ENCODE measurements around the gene SH3BGRL3.

The SH3BGRL3 gene

DNA sequence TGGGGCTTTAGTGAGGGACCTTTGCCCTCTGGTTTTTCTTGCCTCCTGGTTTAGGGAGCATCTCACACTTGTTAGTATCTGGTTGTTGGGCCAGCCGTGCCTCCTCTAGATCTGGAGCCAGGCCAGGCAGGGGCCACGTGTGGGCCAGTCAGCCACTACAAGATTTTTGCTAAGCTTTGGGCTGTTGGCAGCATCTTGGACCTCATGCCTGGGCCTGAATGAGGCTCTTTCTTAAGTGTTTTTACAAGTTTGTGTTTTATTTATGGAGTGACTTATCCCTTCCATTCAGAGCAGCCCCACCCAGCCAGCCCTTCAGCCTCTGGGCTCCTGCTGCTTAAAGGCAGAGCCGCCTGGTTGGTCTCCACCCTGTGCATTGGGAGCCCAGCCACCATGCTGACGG is 1.6 kb upstream of the SH3BGRL3 start:
- no peak for DNase-seq

DNA sequence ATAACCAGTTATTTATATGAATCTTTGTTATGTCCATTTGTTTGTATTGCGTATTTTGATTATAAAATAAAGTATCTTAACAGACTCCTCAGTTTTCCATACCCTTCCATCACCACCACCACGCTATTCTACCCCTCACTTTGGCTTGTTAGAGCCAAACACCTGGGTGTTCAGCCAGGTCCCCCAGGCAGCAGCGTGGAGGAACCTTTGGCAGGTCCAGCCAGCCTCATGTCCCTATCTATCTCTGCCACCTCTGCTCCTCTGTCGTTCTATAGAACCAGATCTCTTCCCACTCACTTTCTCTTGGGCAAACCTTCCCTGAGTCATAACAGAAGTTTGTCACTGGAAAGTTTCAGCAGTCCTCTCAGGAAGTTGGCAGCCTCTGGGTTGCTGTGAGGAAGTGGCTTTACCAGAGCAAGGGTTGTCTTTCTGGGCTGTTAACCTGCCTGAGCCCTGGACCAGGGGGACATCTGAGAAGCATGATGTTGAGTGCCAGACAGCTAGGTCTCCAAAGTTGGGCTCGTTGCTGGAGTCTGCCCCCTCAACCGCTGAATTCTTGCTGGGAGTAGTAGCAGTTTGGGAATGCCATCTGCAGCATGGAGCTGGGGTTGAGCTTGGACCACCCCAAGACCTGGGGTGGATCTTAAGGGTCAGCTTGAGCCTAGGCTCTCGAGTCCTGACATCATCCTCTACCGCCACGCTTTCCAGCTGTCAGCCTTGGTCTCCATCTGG is 996 bp upstream of the SH3BGRL3 start:
- DNase-seq: no peak

DNA sequence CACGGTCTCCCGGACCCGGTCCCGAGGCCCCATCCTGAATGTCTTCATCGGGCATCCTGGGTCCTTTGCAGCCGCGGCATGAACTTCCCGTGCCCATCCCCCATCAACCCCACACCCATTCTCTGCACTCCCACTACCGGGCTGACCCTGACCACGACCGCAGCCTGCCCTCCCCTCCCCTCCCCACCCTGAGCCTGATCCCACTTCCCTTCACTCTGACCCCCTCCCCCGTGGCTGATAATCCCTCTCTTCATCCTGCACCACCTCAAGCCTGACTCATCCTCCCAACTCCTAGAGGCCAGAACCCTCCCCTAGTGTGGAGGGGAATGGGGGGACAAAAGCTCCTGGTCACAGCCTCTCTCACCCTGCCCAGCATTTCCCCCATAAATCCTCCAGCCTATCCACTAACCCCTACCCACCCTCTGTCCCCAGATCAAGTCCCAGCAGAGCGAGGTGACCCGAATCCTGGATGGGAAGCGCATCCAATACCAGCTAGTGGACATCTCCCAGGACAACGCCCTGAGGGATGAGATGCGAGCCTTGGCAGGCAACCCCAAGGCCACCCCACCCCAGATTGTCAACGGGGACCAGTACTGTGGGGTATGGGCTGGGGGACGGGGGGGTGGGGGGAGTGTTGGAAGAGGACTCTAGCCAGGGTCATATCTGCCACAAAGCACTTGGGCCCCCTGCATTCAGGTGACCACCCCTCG is 602 bp downstream of the SH3BGRL3 start:
- DNase-seq: no peak

DNA sequence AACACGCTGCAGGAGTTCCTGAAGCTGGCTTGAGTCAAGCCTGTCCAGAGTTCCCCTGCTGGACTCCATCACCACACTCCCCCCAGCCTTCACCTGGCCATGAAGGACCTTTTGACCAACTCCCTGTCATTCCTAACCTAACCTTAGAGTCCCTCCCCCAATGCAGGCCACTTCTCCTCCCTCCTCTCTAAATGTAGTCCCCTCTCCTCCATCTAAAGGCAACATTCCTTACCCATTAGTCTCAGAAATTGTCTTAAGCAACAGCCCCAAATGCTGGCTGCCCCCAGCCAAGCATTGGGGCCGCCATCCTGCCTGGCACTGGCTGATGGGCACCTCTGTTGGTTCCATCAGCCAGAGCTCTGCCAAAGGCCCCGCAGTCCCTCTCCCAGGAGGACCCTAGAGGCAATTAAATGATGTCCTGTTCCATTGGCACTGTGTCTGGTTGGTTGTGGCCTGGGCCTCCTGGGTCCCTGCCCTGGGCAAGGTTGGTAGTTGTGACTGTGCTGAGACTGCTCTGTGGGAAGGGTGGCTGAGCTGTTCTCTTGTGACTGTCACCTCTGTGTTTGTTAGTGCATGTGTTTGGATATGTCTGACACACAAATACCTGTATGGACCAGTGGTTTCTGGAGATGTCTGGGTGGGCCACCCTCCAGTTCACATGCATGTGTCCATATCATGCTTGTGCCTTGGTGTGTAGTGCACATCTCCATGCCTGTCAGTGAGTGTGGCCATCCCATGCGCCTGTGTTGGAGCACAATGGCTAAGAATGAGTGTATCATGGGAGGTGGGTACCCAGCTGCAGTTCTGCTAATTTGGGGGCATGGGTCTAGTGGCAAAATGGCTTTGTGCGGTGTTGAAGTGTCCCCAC is 1.4 kb downstream of the SH3BGRL3 start:
- DNase-seq: no peak

DNA sequence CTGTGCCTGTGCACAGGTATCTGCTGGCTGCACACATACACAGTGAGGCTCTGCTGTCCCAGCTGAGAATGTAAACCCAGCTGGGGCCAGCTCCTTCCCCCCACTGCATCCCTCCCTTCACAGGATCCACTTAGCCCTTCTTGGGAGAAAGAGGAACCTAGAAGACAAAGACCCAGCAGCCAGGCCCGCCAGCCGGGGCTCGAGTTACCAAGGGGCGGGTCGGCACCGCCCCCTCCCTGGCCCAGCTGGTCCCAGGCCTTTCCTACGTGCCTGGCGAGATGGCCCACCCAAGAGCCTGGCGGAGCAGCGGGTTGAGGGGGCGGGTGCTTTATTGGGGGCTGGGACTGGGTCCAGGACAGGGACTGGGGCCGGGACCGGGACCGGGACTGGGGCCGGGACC is 2.1 kb downstream of the SH3BGRL3 start:
- DNase-seq: no peak

DNA sequence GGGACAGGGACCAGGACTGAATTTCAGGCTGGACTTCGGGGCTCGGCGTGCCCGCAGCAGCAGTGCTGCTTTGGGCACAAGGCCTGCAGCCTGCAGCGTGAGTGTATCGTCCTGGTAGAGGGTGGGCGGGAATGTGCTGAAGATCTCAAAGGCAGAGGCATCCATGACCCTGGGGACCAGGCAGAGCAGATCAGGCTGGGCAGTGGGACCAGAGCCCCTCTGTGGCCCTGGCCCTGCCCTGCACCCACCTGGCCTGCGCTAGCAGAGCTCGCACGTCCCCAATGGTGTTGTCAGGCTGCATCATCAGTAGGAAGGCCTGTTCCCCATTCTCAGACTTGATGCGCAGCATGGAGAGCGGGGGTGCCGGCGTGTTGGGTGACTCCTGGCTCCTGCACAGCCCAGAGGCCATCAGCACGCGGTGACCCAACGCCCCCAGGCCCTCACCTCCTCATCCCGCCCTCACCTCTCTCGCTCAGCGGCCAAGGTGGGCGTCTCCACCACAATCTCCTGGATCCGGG is 2.6 kb downstream of the SH3BGRL3 start:
- DNase-seq: no peak

DNA sequence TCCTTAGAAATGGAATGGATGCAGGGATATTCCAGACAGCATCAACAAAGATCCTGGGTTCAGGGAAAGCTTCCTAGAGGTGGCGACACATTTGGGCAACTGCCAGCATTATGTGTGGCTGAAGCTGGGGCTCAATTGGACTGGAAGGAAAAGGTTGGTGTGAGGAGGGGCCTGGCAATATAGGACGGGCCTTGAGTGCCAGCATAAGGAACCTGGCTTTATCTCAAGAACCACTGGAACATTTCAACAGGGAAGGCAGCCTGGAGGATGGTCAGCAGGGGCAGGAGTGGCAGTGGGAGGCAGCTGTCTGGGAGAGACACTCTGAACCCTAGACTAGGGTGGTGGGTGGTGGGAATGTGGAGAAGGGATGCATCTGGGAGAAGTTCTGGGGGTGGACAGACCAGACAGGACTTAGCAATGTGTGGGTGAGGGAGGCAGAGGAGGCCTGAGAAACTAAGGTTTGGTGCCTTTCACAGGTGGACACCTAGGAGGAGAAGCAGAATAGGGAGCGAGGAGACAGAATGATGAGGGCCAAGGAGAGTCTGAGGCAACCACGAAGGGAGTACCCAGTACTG is 3.5 kb downstream of the SH3BGRL3 start:
- no peak for DNase-seq

DNA sequence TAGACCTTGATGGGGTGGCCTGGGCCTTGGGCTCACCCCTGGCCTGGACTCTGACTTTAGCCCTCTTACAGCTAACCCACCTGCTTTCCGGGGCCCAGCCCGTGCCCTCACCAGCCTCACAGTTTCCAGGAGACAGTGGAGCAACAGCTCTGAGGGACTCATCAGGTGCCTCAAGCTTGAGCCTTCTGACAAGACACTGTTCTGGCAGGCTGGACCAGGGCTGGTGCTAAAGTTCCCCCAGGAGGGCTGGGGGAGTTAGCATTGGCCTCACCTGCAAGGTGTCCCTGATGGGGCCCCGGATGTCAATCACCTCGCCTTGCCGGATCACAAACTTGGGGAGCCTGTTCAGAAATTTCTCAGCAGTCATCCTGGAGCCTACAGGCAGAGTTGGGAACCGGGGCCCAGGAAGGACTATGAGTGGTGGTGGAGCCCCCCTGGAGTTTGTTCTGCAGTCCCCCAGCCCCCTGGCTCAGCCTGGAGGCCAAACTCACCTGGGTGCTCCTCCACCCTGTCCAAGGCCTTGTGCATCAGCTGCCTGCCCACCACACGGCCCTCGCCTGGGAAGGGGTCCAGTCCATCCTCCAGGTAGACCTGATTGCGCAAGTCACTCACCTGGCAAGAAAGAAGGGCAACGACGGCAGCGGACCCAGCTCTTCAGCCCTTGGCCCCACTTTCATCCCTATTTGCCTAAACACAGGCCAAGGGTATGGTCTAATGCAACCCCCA is 4.1 kb downstream of the SH3BGRL3 start:
- DNase-seq: no peak

DNA sequence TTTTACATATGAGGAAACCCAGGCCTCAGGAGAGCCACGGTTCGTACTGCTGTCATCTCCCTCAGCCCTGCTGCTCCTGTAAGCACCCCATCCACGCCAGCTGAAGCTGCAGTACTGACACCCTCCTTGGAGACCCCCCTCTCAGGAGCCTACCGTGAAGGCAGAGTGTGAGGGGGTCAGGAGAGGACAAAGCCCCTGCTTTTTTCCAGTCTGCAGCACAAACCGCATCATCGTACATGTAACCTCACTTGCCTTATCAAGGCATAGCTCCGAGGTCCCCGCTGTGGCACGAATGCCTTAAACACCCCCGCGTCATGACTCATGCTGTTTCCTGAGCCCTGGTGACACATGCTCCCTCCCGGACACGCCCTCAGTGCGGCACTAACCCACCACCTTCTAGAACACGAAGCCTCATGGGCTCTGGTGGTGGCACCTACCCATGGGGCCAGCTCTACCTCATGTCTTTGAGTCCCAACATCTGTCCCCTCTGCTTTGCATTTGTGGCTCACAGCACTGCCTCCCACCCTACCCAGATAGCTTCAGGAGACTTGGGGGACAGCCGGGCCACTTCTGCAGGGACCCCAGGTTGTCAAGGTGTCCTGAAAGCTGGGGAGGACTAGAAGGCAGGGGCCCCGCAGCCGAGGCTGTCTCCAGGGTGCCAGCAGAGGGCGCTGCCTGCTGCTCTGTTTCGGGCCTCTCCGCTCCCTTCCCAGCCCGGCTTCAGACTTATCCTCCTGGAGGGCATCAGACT is 4.9 kb downstream of the SH3BGRL3 start:
- DNase-seq: peak; percentile 97

DNA sequence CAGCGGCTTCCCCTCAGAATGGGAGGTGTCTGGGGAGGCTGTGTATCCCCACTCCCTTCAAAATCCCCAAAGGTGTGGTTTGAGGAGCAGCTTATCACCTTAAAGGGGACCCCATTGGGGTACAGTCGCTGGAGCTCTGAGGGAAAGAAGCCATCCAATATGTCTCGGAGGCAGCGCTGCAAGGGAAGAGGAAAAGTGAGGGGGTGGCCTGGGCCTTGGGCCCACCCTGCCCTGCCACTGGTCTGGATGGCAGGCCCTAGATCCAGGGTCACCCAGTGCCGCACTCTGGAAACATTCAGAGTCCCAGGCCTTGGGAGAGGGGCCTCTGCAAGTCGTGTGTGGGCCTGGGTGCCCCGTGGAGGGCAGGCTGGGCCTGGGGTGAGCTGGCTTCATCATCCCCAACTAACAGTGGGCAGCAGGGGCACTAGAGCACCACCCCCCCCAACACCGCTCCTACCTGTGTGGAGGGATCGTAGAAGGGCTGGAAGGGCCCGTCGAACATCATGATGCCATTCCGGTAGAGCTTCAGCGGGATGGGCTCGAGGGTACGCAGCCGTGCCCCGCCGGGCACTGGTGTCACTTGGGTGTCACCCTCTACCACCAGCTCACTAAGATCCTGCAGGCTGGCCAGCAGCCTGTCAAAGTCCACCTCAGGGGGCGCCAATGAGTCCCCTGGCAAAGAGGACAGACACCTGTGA is 5.6 kb downstream of the SH3BGRL3 start:
- DNase-seq: no peak

DNA sequence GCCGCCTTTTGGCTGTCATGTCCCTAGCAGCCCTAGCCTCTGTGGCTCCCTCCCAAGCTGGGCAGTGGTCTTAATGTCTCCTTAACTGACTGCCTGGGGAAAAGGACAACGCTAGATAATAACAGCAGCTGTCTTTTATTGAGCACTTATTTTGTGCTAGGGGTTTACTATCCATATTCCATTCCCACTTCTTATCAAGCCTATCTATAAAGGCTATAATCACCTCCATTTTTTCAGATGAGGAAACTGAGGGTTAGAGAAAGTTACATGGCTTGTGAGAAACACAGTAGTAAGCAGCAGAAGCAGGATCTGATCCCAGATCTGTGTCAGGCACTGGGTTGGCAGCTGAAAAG is 6.2 kb downstream of the SH3BGRL3 start:
- DNase-seq: no peak

DNA sequence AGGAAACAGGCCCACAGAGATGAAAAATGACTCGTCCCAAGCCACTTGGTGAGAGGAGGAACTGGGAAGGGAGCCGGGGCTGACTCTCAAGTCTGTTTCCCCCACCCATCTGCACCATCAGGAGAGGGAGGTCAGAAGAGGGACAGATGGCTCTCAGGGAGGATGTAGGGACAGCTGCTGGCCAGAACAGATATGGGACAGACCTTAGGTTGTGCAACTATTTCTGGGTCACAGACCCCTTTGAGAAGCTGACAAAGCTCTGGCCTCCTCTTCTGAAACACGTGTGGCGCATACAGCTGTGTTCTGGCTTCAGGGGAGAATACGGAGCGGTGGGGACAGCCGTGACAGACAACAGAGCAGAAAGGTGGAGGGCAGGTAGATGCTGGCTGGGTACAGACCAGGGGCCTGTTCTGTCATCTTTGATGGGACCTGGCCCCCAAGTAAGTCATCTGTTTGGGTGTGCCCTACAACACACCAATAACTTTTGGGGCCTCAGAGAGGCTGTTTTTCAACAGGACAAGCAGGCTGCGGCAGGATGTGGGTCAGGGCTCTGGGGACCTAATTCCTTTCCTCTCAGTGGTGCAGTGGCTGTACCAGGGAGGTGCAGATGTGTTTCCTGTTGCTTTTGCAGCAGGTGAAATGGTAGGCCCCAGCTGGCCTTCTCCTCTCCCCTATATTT is 7.3 kb downstream of the SH3BGRL3 start:
- peak; percentile 49 for DNase-seq

DNA sequence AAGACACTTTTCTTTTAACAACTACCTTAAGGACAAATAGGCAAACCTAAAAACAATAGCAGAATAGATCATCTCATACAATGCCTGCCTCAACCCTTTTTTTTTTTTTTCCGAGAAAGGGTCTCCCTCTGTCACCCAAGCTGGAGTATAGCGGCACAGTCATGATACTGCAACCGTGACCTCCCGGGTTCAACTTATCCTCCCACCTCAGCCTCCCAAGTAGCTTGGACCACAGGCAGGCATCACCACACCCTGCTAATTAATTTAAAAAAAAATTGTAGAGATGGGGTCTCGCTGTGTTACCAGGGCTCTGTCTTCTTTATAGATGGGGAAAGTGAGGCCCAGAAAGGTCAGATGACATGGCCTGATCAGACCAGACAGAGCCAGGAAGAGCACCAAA is 7.9 kb downstream of the SH3BGRL3 start:
- DNase-seq: no peak

DNA sequence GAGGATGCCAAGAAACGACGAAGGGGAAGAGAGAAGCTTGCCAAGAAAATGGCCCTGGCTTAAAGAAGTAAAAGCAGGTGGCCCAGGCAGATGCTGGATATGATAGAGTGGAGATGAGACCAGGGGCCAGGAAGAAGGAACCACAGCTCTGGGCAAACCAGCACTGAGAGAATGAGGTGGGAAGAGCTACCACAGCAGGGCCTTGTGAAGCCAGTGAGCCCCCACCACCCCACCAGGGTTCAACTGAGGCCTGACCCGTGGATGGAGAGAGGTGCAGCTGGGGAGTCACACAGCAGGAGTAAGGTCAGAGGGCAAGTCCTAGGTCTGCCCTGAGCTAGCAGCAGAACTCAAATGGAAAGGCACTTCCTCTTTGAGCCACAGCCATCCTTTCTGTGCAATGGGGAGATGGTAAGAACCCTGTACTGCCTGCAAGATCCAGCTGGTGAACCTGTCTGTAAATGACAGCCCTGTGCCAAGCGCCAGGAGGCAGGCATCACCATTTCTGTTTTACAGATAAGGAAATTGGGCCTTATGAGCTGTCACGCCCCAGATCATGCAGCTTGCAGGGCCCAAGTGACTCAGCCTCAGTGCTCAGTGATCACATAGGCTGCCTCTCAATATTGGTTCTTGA is 8.5 kb downstream of the SH3BGRL3 start:
- DNase-seq: peak; percentile 73

DNA sequence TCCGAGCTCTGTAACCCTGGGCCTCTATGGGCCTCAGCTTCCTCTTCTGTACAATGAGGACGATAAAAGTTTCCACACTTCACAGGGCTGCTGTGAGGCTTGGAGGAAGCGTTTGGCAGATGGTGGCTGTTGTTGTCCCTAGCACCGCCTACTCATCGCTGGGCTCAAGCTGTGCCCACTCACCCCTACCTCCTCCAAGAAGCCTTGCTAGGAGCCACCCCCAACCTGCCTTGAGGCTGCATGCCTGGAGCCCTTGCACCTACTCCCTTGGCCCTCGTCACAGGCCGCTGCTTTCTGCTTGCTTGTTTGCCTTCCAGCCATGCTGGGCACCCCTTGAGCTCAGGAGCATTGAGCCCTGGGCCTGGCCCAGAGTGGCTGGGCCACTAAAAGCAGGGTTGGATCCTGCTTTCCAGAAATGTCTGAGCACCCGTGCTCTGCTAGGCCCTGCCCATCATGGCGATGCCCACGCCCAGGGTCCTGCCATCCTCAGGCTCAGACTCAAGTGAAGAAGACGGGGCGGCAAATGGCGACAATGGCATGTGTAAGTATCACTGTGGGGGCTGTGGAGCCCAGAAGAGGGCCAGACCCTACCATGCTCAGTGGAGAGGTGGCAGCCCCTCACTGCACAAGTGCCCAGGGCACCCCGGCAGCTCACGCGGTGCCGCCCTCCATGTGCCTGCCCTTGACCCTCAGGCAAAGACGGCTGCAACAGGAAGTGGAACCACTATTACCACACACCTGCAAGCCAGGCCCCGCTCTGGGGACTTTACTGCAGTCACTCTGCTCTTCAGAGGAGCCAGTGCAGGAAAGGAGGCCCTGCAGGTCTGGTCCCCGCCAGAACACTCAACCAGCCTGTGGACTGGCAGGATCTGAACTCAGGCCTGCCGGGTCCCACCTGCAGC is 9.5 kb downstream of the SH3BGRL3 start:
- DNase-seq: no peak

DNA sequence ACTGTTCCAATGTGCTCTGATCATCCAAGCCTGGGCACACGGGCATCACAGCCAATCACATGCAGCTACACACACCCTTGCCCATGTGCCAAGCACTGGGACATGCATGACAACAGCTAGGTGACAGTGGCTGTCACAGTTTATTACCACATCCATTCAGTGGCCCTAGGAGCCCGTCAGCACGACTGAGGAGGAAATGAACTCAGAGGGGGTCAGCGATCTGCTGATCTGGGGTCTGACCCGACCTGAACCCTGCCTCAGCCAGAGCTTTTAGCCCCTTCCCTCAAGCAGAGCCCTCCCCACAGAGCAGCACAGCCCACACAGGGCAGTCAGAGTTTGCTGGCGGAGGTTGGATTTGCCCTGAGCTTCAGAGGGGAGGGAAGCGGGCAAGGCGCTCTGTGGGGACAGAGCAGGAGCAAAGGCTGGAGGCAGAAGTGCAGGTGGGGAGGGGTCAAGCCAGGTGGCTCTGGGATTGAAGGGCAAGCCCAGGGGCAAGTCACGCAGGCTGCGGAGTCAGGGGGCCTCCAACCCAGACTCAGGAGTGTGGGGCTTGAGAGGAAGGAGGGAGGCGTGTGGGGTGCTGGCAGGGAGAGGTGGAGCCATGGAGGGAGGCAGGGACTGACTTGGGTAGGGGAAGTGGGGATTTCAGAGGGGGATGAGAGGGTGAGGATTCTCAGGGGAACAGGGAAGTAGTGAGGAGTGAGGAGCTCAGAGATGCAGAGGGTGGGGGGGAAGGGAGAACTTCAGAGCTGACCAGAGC is 10.4 kb downstream of the SH3BGRL3 start:
- DNase-seq: no peak

DNA sequence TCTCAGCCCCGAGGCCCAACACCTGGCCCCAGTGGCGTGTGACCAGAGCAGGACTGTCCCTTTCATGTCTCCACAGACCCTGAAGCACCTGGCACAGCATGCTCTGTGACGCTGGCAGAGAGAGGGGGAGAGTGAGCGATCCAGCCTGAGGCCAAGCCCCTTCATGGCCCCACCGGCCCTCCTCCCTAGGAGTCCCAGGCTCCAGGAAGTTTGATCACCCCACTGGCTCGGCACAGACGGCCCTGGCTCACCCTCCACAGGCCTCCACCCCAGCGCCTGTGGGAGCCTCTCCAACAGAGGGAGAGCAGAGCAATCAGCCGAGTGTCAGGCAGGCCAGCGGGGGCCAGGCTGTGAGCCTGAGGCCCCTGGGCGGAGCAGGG is 11.0 kb downstream of the SH3BGRL3 start:
- DNase-seq: no peak

DNA sequence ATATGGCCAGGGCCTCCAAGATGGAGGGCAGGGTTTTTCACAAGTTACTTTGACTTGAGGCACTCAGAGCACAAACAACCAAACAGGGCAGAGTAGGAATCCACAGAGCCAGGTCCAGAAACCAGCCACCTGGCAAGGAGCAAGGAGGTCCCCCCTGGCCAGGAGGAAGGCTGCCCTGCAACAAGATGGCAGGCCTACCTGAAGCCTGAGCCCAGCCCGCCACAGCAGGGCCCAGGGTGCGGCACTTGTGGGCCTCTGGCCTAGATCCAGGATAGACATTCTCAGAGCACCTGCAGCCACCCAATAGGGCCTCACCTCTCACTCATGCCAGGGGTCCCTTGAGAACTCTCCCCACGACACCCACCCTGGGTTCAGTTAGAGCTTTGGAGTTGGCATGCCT is 11.5 kb downstream of the SH3BGRL3 start:
- DNase-seq: no peak
